ENCODE results near the gene DNAJC21. TPM values are rescaled to one million over a fixed set of nuclear protein-coding genes. Genes with fewer than 3 reads are reported as not detected.

The DNAJC21 gene
- total and polyA plus RNA-seq, 2 experiments from 2014 or later: 35.7 to 37.4 TPM

DNA sequence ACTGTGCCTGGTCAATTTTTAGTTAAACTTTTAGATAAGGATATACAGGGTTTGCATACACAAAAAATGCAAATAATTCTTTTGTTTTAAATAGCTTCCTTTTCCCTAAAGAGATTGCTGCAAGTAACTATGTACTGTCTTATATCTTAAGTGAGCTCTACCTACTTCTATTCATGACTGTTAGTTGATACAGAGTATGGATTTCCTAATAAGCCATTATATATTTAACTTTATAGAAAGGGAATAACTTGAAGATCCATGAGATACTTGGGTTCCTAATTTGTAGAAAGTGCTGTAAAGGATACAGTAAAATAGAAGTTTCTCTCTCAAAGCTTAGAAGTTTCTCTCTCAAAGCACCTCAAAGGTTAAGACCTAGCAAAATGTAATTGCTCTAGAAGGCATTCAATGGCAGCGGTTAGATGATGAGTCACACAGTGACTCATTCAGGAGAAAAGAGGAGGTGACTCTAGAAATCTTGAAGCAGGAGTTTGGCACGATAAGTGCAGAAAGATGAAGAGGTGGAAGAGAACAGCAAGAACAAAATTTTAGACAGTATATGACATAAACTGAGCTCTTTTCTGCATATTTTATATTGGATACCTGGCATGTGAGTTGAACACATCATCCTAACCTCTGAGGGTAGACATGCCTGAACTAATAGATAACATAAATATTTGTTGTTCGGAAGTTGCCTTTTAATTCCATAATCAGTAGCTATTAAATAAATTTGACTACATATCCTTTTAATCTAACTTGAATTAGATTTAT, 5.5 kb upstream of the DNAJC21 start:
- Histone ChIP-seq H2AFZ (no peak overlapping the region), H3K4me1 (ENCODE audit: insufficient read depth) (no peaks in the 10 kb centered on the region), H3K27me3 (ENCODE audit: insufficient read depth) (no peaks in the 10 kb centered on the region), H3K9me2 (ENCODE audit: insufficient read depth) (no peaks in the 10 kb centered on the region), H4K20me1 (replicated peaks; ENCODE audit: insufficient read depth) (peaks cover 12% of the 10 kb centered on the region; the same call in 1 of the 2 replicates), H3K27ac (ENCODE audit: low read depth) (no peak overlapping the region), H3K4me3 (no peak overlapping the region), H3K4me2 (no peak overlapping the region), H3K36me3 (ENCODE audit: insufficient read depth) (peaks cover 72% of the 10 kb centered on the region), H3F3A (replicated peaks; ENCODE audit: low read depth) (peaks cover 17% of the 10 kb centered on the region; the same call in 1 of the 2 replicates), H3K79me2 (replicated peaks; ENCODE audit: insufficient read depth) (peaks cover 23% of the 10 kb centered on the region)
- DNase-seq (ENCODE audit: low spot score) (no peak), ATAC-seq (no peak)
- Mint-ChIP-seq H3K4me1 (peaks cover 6% of the 10 kb centered on the region; the same call in 2 of the 3 replicates), H3K36me3 (ENCODE audit: low read depth) (peaks cover 75% of the 10 kb centered on the region), H3K27me3 (ENCODE audit: insufficient read depth, low read depth, poor library complexity) (peaks cover 5% of the 10 kb centered on the region), H3K4me3 (no peak overlapping the region), H3K27ac (peak overlapping the region; percentile 32; the same call in 1 of the 2 replicates), H3K9me3 (no peaks in the 10 kb centered on the region)
- TF ChIP-seq, protein P1, sequence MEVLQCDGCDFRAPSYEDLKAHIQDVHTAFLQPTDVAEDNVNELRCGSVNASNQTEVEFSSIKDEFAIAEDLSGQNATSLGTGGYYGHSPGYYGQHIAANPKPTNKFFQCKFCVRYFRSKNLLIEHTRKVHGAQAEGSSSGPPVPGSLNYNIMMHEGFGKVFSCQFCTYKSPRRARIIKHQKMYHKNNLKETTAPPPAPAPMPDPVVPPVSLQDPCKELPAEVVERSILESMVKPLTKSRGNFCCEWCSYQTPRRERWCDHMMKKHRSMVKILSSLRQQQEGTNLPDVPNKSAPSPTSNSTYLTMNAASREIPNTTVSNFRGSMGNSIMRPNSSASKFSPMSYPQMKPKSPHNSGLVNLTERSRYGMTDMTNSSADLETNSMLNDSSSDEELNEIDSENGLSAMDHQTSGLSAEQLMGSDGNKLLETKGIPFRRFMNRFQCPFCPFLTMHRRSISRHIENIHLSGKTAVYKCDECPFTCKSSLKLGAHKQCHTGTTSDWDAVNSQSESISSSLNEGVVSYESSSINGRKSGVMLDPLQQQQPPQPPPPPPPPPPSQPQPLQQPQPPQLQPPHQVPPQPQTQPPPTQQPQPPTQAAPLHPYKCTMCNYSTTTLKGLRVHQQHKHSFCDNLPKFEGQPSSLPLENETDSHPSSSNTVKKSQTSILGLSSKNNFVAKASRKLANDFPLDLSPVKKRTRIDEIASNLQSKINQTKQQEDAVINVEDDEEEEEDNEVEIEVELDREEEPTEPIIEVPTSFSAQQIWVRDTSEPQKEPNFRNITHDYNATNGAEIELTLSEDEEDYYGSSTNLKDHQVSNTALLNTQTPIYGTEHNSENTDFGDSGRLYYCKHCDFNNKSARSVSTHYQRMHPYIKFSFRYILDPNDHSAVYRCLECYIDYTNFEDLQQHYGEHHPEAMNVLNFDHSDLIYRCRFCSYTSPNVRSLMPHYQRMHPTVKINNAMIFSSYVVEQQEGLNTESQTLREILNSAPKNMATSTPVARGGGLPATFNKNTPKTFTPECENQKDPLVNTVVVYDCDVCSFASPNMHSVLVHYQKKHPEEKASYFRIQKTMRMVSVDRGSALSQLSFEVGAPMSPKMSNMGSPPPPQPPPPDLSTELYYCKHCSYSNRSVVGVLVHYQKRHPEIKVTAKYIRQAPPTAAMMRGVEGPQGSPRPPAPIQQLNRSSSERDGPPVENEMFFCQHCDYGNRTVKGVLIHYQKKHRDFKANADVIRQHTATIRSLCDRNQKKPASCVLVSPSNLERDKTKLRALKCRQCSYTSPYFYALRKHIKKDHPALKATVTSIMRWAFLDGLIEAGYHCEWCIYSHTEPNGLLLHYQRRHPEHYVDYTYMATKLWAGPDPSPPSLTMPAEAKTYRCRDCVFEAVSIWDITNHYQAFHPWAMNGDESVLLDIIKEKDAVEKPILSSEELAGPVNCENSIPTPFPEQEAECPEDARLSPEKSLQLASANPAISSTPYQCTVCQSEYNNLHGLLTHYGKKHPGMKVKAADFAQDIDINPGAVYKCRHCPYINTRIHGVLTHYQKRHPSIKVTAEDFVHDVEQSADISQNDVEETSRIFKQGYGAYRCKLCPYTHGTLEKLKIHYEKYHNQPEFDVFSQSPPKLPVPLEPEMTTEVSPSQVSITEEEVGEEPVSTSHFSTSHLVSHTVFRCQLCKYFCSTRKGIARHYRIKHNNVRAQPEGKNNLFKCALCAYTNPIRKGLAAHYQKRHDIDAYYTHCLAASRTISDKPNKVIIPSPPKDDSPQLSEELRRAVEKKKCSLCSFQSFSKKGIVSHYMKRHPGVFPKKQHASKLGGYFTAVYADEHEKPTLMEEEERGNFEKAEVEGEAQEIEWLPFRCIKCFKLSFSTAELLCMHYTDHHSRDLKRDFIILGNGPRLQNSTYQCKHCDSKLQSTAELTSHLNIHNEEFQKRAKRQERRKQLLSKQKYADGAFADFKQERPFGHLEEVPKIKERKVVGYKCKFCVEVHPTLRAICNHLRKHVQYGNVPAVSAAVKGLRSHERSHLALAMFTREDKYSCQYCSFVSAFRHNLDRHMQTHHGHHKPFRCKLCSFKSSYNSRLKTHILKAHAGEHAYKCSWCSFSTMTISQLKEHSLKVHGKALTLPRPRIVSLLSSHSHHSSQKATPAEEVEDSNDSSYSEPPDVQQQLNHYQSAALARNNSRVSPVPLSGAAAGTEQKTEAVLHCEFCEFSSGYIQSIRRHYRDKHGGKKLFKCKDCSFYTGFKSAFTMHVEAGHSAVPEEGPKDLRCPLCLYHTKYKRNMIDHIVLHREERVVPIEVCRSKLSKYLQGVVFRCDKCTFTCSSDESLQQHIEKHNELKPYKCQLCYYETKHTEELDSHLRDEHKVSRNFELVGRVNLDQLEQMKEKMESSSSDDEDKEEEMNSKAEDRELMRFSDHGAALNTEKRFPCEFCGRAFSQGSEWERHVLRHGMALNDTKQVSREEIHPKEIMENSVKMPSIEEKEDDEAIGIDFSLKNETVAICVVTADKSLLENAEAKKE (CRISPR knock-in tag; IDR thresholded peaks at IDR 0.05): no peak
- TF ChIP-seq CREB1 (CRISPR knock-in tag; IDR thresholded peaks at IDR 0.05; ENCODE audit: low read depth) (no peak), ZNF331 (CRISPR knock-in tag; IDR thresholded peaks at IDR 0.05; ENCODE audit: low read depth) (no peak), NANOG (IDR thresholded peaks at IDR 0.05; ENCODE audit: borderline replicate concordance) (no peak), ZNF114 (CRISPR knock-in tag; IDR thresholded peaks at IDR 0.05) (no peak), STAT1 (IDR thresholded peaks at IDR 0.05; ENCODE audit: unreplicated experiment) (no peak)
- TF ChIP-seq, protein P2, sequence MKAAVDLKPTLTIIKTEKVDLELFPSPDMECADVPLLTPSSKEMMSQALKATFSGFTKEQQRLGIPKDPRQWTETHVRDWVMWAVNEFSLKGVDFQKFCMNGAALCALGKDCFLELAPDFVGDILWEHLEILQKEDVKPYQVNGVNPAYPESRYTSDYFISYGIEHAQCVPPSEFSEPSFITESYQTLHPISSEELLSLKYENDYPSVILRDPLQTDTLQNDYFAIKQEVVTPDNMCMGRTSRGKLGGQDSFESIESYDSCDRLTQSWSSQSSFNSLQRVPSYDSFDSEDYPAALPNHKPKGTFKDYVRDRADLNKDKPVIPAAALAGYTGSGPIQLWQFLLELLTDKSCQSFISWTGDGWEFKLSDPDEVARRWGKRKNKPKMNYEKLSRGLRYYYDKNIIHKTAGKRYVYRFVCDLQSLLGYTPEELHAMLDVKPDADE (IDR thresholded peaks at IDR 0.05): no peak
- TF ChIP-seq, protein P3, sequence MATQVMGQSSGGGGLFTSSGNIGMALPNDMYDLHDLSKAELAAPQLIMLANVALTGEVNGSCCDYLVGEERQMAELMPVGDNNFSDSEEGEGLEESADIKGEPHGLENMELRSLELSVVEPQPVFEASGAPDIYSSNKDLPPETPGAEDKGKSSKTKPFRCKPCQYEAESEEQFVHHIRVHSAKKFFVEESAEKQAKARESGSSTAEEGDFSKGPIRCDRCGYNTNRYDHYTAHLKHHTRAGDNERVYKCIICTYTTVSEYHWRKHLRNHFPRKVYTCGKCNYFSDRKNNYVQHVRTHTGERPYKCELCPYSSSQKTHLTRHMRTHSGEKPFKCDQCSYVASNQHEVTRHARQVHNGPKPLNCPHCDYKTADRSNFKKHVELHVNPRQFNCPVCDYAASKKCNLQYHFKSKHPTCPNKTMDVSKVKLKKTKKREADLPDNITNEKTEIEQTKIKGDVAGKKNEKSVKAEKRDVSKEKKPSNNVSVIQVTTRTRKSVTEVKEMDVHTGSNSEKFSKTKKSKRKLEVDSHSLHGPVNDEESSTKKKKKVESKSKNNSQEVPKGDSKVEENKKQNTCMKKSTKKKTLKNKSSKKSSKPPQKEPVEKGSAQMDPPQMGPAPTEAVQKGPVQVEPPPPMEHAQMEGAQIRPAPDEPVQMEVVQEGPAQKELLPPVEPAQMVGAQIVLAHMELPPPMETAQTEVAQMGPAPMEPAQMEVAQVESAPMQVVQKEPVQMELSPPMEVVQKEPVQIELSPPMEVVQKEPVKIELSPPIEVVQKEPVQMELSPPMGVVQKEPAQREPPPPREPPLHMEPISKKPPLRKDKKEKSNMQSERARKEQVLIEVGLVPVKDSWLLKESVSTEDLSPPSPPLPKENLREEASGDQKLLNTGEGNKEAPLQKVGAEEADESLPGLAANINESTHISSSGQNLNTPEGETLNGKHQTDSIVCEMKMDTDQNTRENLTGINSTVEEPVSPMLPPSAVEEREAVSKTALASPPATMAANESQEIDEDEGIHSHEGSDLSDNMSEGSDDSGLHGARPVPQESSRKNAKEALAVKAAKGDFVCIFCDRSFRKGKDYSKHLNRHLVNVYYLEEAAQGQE (IDR thresholded peaks at IDR 0.05; ENCODE audit: unreplicated experiment): no peak

All from GM23338 (cell line).